Measurements from ENCODE around the gene SLAMF1. TPM values are rescaled to one million over a fixed set of nuclear protein-coding genes. Genes with fewer than 3 reads are reported as not detected.
A peak's percentile ranks its signal among the peaks of the same experiment; 100 is the strongest.

SLAMF1 gene
- total and polyA plus RNA-seq, 9 of the 15 experiments (the other 6 are each of a cell fraction or from before 2014, with no cell fraction given), result 0.04 to 0.17 (median 0.11) TPM; not detected in 4

DNA sequence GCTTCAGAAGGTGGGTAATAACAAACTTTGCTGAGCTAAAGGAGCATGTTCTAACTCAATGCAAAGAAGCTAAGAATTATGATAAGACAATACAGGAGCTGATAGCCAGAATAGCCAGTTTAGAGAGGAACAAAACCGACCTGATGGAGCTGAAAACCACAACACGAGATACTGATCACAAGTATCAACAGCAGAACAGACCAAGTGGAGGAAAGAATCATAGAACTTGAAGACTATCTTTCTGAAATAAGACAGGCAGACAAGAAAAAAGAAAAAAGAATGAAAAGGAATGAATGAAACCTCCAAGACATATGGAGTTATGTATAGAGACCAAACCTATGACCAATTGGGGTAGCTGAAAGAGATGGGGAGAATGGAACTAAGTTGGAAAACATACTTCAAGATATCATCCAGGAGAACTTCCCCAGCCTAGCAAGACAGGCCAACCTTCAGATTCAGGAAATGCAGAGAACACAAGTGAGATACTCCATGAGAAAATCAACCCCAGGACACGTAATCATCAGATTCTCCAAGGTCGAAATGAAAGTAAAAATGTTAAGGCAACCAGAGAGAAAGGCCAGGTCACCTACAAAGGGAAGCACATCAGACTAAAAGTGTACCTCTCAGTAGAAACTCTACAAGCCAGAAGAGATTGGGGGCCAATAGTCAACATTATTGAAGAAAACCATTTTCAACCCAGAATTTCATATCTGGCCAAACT lies 88.0 kb downstream of the SLAMF1 start (continued):
- TF ChIP-seq ILK (tag; IDR thresholded peaks at IDR 0.05; ENCODE audit: borderline replicate concordance, low read depth) (no peak), RAD21 (CRISPR knock-in tag; conservative IDR thresholded peaks at IDR 0.05 in 1 of 2, IDR thresholded peaks at IDR 0.05 in 1 of 2) (peak in 1 of 2 experiments; percentile 4; a peak in 1 of 4 replicates), HDAC1 (IDR thresholded peaks at IDR 0.05) (0 out of 4 replicates have a peak, but pooled peaks of 1 of the 2 experiments have one; percentile 27), KAT8 (IDR thresholded peaks at IDR 0.05; ENCODE audit: low read depth) (no peak), MAFF (IDR thresholded peaks at IDR 0.05; ENCODE audit: low read length) (no peak), NBN (IDR thresholded peaks at IDR 0.05; ENCODE audit: low read depth) (no peak), FOXA3 (CRISPR knock-in tag; conservative IDR thresholded peaks at IDR 0.05 in 1 of 2, IDR thresholded peaks at IDR 0.05 in 1 of 2) (peak in 1 of 2 experiments; percentile 65; a peak in 2 of 4 replicates), EP400 (IDR thresholded peaks at IDR 0.05) (peak; percentile 29; the same call in 1 of the 2 replicates), ZNF324 (CRISPR knock-in tag; IDR thresholded peaks at IDR 0.05) (no peak), ZNF23 (CRISPR knock-in tag; IDR thresholded peaks at IDR 0.05) (no peak), NCOA6 (IDR thresholded peaks at IDR 0.05) (no peak), ZNF589 (CRISPR knock-in tag; IDR thresholded peaks at IDR 0.05; ENCODE audit: low read depth) (no peak), SMARCE1 (IDR thresholded peaks at IDR 0.05) (peak; percentile 62; the same call in 1 of the 2 replicates)
- TF ChIP-seq, protein P1, sequence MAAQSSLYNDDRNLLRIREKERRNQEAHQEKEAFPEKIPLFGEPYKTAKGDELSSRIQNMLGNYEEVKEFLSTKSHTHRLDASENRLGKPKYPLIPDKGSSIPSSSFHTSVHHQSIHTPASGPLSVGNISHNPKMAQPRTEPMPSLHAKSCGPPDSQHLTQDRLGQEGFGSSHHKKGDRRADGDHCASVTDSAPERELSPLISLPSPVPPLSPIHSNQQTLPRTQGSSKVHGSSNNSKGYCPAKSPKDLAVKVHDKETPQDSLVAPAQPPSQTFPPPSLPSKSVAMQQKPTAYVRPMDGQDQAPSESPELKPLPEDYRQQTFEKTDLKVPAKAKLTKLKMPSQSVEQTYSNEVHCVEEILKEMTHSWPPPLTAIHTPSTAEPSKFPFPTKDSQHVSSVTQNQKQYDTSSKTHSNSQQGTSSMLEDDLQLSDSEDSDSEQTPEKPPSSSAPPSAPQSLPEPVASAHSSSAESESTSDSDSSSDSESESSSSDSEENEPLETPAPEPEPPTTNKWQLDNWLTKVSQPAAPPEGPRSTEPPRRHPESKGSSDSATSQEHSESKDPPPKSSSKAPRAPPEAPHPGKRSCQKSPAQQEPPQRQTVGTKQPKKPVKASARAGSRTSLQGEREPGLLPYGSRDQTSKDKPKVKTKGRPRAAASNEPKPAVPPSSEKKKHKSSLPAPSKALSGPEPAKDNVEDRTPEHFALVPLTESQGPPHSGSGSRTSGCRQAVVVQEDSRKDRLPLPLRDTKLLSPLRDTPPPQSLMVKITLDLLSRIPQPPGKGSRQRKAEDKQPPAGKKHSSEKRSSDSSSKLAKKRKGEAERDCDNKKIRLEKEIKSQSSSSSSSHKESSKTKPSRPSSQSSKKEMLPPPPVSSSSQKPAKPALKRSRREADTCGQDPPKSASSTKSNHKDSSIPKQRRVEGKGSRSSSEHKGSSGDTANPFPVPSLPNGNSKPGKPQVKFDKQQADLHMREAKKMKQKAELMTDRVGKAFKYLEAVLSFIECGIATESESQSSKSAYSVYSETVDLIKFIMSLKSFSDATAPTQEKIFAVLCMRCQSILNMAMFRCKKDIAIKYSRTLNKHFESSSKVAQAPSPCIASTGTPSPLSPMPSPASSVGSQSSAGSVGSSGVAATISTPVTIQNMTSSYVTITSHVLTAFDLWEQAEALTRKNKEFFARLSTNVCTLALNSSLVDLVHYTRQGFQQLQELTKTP (IDR thresholded peaks at IDR 0.05; ENCODE audit: low read depth in 1 of 2, partially characterized antibody in 2 of 2), result peak in 1 of 2 experiments; percentile 51
- TF ChIP-seq, protein P2, sequence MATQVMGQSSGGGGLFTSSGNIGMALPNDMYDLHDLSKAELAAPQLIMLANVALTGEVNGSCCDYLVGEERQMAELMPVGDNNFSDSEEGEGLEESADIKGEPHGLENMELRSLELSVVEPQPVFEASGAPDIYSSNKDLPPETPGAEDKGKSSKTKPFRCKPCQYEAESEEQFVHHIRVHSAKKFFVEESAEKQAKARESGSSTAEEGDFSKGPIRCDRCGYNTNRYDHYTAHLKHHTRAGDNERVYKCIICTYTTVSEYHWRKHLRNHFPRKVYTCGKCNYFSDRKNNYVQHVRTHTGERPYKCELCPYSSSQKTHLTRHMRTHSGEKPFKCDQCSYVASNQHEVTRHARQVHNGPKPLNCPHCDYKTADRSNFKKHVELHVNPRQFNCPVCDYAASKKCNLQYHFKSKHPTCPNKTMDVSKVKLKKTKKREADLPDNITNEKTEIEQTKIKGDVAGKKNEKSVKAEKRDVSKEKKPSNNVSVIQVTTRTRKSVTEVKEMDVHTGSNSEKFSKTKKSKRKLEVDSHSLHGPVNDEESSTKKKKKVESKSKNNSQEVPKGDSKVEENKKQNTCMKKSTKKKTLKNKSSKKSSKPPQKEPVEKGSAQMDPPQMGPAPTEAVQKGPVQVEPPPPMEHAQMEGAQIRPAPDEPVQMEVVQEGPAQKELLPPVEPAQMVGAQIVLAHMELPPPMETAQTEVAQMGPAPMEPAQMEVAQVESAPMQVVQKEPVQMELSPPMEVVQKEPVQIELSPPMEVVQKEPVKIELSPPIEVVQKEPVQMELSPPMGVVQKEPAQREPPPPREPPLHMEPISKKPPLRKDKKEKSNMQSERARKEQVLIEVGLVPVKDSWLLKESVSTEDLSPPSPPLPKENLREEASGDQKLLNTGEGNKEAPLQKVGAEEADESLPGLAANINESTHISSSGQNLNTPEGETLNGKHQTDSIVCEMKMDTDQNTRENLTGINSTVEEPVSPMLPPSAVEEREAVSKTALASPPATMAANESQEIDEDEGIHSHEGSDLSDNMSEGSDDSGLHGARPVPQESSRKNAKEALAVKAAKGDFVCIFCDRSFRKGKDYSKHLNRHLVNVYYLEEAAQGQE (IDR thresholded peaks at IDR 0.05; ENCODE audit: borderline replicate concordance), result peak; percentile 61; the same call in 1 of the 2 replicates
- TF ChIP-seq, protein P2 (CRISPR knock-in tag; IDR thresholded peaks at IDR 0.05; ENCODE audit: low read depth), result no peak
